GM21528 (cell line): ENCODE results near the gene SLX4.

ENCODE experiments used
- ATAC-seq: cut with Tn5 transposase; IDR thresholded peaks from one replicate; pipeline ENCODE4 v1.9.1; 2021; ENCODE audit warnings: mild to moderate bottlenecking, moderate library complexity; ENCODE audit not compliant: unreplicated experiment, low FRiP score

Gene SLX4

DNA sequence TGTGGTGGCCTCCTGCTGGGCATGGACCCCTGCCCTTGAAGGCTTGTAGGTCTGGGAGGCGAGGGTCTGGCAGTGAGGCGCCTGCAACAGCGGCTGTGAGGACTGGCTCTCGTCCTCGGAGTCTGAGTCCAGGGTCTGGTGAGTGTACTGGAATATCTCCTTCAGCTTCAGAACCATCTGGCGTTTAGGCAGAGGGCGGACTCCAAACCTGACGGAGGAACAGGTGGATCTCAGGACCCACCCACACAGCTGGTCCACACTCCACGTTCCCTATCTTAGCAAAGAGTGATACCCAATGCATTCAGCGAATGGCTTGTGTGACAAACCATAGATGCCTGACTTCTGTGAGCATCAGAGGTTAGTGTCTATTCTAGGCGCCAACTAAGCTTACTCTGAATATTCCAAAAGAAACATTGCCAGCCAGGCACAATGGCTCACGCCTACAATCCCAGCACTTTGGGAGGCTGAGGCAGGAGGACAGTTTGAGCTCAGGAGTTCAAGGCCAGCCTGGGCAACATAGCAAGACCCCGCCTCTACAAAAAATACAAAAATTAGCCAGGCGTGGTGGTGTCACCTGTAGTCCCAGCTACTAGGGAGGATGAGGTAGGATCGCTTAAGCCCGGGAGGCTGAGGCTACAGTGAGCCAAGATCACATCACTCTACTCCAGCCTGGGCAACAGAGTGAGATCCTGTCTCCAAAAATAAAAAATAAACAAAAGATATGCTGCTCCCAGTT is 27.9 kb downstream of the SLX4 start:
- no peak for ATAC-seq

DNA sequence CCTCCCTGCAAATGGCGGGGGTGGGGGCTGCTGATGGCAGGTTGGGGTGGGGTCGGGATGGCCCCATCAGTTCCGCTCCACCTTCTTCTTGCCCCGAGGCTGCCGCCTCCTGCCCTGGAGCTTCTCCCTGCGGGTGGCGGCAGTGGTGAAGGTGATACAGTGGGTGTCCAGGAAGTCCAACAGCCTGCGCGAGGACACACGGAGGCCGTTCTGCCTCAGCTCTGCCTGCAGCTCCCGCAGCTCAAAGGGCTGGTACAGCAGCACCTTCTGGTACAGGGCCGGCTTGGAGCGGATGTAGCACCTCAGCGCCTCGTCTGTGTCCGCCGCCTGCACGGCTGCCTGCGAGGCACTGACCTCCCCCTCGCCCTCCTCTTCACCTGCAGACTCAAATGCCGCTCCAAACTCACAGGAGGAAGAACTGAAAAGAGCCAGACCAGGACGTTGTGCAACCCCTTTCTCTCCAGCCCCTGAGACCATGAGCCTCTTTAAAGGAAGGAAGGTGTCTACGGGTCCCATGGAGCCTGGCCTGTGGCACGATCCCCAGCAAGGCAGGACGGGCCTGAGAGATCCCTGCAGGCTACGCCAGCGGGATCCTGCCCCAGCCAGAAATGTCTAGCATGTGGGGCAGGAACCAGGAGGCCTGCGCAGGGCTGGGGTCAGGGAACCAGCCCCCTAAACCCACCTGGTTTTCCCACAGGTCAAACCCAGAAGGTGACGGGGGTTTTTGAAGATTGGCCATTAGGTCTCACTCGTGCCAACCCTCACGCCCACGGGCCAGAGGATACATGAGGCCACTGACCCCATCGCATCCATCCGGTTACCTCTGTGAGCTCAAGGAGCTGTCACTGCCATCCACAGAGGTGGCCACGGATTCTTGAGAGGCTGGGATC is 28.9 kb downstream of the SLX4 start:
- no peak for ATAC-seq

DNA sequence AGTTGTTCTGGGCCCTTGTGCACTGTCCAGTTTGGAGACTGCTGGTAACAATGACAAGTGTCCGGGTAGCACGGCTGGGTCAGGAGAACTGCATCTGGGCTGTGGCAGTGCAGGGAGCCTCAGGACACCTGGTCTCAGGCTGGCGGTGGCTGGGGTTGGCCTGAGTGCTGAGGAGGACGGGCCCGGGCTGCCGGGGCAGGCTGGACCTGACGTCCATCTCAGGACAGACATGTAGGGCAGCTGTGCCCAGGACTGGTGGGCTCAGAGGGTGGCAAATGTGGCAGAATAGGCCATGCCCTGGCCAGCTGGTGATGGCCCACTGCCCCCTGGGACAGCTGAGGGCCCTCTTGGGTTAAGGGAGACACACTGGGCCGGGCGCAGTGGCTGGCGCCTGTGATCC is 30.0 kb downstream of the SLX4 start:
- ATAC-seq = no peak

DNA sequence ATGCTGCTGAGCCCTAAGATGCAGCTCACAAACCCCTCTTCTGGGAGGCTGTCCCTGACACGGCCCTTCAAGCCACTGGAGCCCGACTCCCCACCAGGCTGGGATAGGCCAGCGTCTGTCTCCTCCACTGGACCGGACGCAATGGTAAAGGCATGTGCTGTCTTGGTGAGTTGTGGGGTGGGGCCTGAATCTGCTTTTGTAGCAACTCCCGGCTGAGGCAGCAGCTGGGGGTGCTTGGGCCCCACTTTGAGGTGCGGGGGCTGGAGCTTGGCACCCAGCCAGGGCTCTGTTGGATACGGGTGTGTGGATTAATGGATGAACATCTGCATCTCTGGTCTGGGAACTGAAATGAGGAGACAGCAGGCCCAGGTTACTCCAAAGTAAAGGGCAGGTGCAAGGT is 30.7 kb downstream of the SLX4 start:
- ATAC-seq = no peak

DNA sequence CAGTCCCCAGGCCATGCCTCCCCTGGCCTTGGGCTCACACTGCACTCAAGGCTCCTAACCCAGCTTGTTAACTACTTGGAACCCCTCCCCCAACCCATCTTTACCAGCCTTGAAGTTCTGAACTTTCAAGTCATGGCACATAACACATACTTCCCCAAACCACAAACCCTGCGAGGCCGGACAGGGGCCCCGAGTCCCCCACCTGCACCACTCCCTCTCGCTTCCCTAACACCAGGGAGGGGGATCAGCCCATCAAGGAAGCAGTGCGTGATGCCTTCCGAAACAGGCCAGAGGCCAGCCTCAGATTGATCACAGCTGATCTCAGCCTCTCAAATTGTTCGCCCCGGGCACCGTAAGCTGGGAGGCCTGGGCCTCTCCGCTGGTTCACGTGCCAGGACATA is 31.2 kb downstream of the SLX4 start:
- no peak for ATAC-seq

DNA sequence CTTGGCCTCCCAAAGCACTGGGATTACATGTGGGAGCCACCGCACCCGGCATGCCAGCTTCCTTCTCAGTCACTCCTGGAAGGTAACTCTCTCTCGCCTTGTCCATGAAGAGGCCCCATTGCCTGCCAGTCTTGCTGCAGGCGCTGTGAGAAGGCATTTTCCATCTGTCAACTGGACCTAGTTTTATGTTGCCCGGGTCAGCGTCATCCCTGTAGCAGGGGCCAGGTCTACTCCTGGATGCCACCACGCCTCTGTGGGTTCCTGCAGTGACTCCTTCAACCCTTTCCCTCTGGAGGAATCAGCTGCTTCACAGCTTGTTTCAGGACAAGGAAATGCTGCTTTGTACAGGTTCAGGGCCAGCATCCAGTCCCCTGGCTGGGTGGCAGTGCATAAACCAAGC is 31.6 kb downstream of the SLX4 start:
- no peak for ATAC-seq

DNA sequence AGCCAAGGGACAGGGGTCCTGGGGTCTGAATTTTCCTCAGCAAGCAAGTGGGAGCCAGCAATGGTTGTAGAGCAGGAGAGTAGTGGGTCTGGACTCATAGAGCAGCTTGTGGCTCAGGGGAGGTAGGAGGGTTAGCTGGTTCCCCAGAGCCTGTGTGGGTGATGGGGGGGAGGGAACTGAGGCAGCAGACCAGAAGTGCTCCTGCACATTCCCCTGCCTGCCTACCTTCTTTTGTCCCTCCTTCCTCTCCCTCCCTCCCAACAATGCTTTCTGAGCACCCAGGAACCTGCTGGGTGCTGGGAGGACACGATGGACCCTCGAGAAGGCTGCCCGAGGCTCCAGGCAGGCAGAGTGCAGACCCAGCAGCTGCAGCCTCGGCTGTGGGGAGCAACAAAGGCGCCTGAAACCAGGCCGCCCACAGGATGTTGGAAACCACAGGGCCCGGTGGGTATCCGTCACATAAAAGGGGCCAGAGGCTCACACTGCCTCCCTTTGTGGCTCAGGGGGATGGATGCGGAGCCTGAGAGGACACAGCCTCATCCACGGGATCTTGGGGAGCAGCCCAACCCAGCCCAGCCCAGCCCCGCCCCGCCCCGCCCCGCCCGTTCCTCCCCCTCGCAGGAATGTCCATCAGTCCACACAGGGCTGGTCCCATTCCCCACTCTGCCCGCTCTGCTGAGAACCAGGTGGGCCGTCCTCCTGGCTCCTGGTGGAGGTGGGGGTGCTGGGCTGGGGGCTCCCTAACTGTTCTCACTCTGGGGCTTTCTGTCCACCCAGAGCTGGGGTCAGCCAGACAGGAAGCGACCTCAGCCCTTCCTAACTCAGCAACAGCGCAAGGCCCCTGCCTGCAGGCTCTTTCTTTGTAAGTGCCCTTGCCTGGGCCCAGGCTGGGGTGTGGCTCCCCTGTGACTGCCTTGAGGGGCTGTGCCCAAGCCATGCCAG is 32.5 kb downstream of the SLX4 start:
- ATAC-seq = peak; percentile 50

DNA sequence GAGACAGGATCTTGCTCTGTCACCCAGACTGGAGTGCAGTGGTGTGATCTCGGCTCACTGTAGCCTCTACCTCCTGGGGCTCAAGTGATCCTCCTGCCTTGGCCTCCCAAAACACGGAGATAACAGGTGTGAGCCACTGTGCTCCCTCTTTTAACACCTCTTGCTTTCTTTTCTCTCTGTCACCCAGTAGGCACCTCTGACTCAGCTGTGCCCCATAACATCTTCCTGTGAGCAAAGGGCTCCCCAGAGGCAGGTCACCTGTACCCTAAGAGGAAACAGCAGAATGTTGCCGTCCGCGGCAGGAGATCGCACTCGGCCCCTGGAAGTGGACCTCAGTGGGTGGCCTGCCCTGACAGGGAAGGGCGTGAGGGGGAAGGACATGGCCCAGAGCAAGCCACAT is 33.3 kb downstream of the SLX4 start:
- ATAC-seq = no peak

DNA sequence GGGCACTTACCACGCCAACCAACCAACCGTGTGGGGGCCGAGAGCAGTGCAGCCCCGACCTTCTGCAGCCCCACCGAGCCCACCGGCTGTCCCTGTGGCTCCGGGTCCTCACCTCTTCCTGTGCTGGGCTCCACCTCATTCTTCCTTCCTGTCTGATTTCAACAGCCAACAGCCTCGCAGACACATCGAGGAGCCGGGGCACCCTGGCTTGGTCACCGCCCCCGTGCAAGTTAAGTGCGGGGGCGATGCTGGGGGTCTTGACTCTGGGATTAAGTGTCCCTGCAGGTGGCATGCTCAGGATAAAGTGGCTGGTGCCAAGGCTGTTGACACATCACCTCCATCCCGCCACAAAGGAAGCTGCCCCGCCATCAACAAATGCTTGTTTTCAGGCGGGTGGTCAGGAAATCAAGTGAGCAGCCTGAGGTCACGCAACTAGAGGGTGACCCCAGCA is 34.1 kb downstream of the SLX4 start, which contains the start of gene NLRC3:
Gene NLRC3 (minus strand): TSS at position 102 of the 451 bp plus-strand sequence. CDS start 12,367 bp downstream, outside the sequence.
- ATAC-seq = no peak

DNA sequence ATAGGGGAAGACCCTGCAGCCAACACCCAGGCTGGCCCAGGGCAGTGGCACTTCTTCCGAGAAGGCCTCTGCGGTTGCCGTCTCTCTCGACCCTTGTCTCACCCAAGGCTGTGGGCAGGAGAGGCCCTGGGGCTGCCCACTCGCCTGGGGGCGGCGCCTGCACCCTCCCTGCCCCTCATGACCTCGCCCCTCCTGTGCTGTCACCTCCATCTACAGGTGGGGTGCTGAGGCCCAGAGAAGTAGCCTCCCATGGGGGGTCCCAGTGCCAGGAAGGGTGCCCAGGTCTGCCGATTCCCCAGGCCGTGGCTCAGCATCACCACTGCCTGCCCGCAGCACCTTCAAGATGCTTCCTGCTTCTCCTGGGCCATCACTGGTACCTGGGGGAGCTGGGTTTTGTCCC is 35.2 kb downstream of the SLX4 start:
- no peak for ATAC-seq

DNA sequence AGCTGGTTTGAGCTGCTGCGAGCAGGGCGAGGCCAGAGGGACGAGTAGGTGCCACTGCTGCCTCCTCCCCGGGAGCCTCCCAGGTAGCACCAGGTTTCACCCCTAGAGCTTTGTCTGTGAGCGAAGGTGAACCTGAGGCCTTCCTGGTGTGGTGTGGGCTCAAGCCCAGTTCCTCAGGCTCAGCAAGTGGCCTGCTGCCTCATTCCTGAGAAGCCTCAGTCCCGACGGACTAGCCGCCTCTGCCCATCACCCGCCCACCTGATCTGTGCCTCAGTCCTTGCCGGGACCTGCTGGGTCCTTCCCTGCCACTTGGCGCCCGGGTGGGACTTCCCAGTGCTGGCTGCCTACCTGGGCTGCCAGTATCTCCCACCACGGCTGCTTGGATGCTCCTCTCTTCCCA is 35.9 kb downstream of the SLX4 start:
- no peak for ATAC-seq

DNA sequence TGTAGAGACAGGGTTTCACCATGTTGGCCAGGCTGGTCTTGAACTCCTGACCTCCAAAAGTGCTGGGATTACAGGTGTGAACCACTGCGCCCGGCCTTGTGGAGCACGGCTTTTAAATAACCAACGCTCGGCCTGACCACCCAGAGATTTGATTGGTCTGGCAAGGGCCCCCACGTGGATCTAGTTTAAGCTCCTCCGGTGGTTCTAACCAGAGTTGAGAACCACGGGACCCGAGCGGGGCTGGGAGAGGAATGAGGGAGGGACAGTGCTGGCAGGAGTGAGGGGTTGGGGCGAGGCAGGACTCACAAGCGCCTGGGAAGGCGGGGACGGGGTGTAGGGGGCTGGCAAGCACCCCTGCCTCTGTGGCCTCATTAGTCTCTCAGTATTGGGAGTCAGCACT is 37.2 kb downstream of the SLX4 start:
- ATAC-seq = no peak

DNA sequence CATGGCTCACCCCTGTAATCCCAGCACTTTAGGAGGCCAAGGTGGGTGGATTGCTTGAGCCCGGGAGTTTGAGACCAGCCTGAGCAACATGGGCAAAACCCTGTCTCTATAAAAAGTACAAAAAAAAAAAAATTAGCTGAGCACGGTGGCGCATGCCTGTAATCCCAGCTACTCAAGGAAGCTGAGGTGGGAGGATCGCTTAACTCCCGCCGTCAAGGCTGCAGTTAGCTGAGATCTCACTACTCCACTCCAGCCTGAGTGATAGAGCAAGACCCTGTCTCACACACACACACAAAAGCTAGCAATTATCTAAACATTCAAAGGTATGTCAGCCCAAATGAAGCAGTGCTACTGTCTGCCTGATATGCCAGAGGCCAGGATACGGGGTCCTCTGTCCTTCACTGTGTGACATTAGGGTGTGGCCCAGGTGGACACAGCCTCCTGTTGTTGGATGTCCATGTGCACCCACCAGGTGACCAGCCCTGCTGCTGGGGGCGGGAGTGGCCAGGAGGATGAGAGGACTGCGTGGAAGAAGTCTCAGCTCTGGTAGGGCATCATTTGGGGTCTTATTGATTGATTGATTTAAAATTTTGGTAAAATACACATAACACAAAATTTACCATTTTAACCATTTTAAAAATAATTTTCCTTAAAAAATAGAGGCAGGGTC is 38.1 kb downstream of the SLX4 start:
- ATAC-seq = no peak

DNA sequence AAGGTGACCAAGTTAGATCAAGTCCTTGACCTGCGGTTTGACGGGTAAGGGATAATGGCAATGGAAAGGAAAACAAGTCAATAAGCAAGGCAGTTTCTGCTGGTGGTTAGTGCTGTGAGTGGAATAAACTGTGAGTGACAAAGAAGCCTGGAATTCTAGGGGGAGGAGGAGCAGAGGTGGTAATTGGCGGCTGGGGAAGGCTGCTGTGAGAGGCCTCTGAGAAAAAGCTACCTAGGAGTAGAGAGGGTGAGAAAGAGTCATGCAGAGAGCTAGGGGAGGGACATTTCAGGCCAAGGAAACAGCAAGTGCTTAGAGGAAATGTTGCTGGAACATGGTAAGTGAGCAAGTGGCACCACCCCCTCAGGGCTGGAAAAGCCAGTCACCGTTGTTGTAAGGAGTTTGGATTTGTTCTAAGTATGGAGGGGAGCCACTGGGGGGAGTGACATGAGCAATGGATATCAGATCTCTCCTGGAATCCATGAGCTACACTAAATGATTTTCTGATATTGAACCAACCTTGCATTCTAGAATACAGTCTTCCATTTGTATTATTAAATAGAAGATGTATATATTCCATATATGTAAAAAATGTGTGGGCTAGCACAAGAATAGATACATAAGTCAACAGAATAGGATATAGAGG is 40.9 kb downstream of the SLX4 start:
- no peak for ATAC-seq

DNA sequence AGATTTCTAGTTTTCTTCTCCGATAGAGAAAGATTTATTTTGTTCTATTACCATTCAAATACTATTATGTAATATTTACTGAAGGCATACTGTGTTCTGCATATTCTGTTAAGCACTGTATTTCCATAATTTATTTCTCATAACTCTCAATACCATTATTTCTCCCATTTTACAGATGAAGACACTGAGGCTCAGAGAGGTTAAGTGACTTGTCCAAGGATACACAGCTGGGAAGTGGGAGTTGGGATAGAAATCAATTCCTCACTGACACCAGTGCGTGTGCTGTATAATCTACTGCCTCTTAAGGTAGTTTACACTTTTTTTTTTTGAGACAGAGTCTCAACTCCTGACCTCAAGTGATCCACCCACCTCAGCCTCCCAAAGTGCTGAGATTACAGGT is 41.6 kb downstream of the SLX4 start:
- no peak for ATAC-seq

DNA sequence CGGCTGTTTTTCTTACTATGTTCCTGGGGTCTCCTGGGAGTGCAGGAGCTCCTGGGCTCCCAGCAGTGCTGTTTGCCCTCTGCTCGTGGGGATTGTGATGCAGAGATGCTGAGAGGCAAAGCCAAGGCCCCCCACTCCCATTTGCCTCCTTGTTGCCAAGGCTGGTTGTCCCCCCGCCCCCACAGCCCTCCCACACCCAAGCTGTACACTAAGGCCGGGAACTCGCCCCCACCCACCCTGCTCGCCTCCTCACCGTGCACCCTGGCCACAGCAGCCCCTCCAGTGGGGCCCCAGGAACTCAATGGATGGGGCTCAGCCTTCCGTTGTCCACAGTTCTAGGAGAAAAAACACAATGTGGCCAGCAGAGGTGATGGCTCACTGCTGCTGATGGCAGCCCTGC is 44.4 kb downstream of the SLX4 start:
- ATAC-seq = no peak

DNA sequence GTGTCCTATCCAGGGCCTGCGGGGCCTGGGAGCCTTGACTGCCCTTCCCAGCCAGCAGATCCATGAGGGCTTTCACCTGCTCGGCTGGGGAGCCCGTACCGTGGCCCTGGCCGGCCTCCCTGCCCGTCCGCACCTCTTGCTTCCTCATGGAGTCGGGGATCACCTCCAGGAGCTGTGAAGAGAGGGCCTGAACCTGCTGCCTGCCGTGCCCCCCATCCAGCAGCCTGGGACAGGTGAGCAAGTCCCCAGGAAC is 46.6 kb downstream of the SLX4 start:
- no peak for ATAC-seq

DNA sequence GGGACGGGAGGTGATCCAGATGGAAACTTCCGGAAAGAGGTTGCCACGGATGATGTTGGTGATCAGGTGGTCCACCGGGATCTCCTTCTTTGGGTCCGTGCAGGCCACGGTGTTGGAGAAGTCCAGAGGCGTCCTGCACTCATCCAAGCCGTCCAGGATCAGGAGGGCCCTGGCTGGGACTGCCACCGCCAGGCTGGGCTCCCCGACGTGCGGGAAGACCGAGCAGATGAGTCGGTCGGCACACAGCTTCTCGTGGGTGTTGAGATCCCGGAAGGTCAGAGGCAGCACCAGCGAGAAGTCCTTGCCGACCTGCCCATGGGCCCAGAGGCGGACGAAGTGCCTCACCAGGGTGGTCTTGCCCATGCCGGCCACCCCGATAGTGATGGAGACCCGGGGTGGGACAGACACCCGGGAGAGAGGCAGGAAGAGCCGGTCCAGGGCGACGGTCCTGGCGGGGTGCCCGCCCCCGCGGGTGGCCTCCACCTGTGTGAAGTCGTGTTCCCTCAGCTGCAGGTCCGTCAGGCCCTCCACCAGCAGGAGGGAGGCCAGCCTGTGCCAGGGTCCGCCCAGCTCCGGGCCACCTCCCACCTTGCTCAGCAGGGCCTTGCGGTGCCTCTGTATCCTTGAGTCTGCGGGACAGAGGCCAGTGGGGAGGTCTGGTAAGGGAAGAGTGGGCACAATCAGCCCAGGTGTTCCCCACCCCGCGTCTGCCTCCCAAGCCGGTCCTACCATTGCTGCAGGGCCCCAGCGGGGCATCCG is 47.1 kb downstream of the SLX4 start:
- ATAC-seq = no peak

DNA sequence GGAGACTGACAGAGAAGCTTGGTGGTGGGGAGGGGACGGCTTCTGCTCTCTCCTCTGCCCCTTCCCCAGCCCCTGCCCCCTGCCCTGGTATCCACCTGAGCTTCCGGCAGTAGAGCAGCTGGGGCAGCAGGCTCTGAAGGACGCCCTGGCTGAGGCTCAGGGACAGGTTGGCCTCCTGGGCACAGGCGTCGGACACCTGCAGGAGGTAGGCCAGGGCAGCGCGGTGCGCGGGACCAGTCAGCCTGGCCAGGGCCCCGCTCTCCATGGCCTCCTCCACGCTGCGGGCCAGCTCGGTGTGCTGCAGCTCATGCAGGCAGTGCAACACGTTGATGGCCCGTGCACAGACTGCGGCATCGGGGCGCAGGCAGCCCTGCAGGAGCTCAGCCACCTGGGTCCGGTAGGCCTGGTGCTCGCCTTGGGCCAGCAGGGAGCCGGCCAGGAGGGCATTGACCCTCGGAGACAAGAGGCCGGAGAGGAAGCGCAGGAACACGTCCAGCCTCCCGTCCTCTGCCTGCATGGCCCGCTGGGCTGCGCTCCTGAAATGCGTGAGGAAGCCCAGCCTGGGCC is 48.4 kb downstream of the SLX4 start:
- ATAC-seq = no peak
